HCT116 (cell line): ENCODE measurements around the gene TPGS1. TPM values are rescaled to one million over a fixed set of nuclear protein-coding genes. Genes with fewer than 3 reads are reported as not detected.

Experiments used
- ATAC-seq: fragments of 200-7000 bp; cut with Tn5 transposase; 2 replicates; pipeline ENCODE4 v1.9.1; 2020; ENCODE audit warnings: mild to moderate bottlenecking, moderate library complexity
- BruUV-seq: library from RNA; stranded (reverse); fragments of 400-500 nt; replicated peaks from 2 replicates; lab custom pipeline; 2021; lab: Mats Ljungman, UMichigan
- CTCF ChIA-PET: fragments of 300-600 bp; sonication (Branson Sonifier 250); formaldehyde crosslinking; loops from one replicate; lab custom pipeline; 2021; ENCODE audit warnings: antibody characterized with exemption; lab: Charles Lee
- POLR2A ChIA-PET: fragments of 300-600, 350-600 bp; sonication (Branson Sonifier 250); formaldehyde crosslinking; loops from one replicate; lab custom pipeline; 2021; ENCODE audit warnings: antibody characterized with exemption; lab: Charles Lee
- RAD21 ChIA-PET, 2 experiments: fragments of 300-600 bp; sonication (Branson Sonifier 250); formaldehyde crosslinking; loops; one replicate each; lab custom pipeline; 2023; ENCODE audit warnings: low total read pairs in 2 of 2; ENCODE audit not compliant: uncharacterized antibody in 2 of 2, unreplicated experiment in 2 of 2, low non-redundant PET in 1 of 2; lab: Charles Lee
- DNase-seq: peaks from one replicate; pipeline ENCODE4 v3.0.0-alpha.2; 2010; ENCODE audit warnings: low read depth, low spot score
- H2AFZ ChIP-seq: fragments of 200-600 bp; shearing (Covaris generic), sonication (generic); 2 replicates; pipeline ENCODE4 v1.6.1; 2017; ENCODE audit warnings: low read depth, mixed run types, mixed read lengths, antibody characterized with exemption, low read length; ENCODE audit not compliant: poor library complexity, severe bottlenecking
- H3K27ac ChIP-seq: 2 replicates; pipeline ENCODE4 v1.5.1; 2012; ENCODE audit warnings: low read depth, low read length
- H3K27me3 ChIP-seq: fragments of 200-600 bp; sonication (generic); 2 replicates; pipeline ENCODE4 v1.6.1; 2016; ENCODE audit warnings: mixed run types, low read length, mixed read lengths; ENCODE audit not compliant: insufficient read depth
- H3K36me3 ChIP-seq, 2 experiments: fragments of 200-500 bp in 1 of 2; fragments of 200-600 bp in 1 of 2; sonication (Bioruptor generic) in 1 of 2; sonication (generic) in 1 of 2; 2 replicates each; pipeline versions ENCODE4 v1.5.1 to v1.6.1; 2014 to 2016; ENCODE audit warnings: low read length in 2 of 2, inconsistent platforms in 1 of 2, mixed read lengths in 1 of 2, mixed run types in 1 of 2; ENCODE audit not compliant: insufficient read depth in 2 of 2, control insufficient read depth in 1 of 2
- H3K4me1 ChIP-seq, 2 experiments: fragments of 200-600 bp in 1 of 2; sonication (generic) in 1 of 2; 2 replicates each; pipeline versions ENCODE4 v1.5.1 to v1.6.1; 2012 to 2017; ENCODE audit warnings: low read length in 2 of 2, inconsistent platforms in 1 of 2, mild to moderate bottlenecking in 1 of 2, mixed read lengths in 1 of 2, mixed run types in 1 of 2, moderate library complexity in 1 of 2; ENCODE audit not compliant: insufficient read depth in 2 of 2, control insufficient read depth in 1 of 2
- H3K4me2 ChIP-seq: fragments of 200-600 bp; sonication (generic); 2 replicates; pipeline ENCODE4 v1.6.1; 2017; ENCODE audit warnings: mixed run types, low read length, mixed read lengths
- H3K4me3 ChIP-seq, 2 experiments: fragments of 200-600 bp in 1 of 2; sonication (generic) in 1 of 2; replicated peaks in 1 of 2; 2 replicates each; pipeline ENCODE4 v1.5.1; 2011 to 2016; ENCODE audit warnings: low read length in 2 of 2, control low read depth in 1 of 2, low read depth in 1 of 2, mild to moderate bottlenecking in 1 of 2, mixed read lengths in 1 of 2, mixed run types in 1 of 2
- H3K79me2 ChIP-seq: fragments of 200-600 bp; sonication (generic); 2 replicates; pipeline ENCODE4 v1.6.1; 2017; ENCODE audit warnings: mild to moderate bottlenecking, mixed run types, low read length, moderate library complexity, mixed read lengths; ENCODE audit not compliant: insufficient read depth
- H3K9ac ChIP-seq: fragments of 200-600 bp; sonication (generic); 2 replicates; pipeline ENCODE4 v1.6.1; 2016; ENCODE audit warnings: low read length, mixed read lengths
- H3K9me2 ChIP-seq: fragments of 200-600 bp; sonication (generic), shearing (Covaris generic); 2 replicates; pipeline ENCODE4 v1.6.1; 2017; ENCODE audit warnings: mixed run types, mild to moderate bottlenecking, moderate library complexity; ENCODE audit not compliant: insufficient read depth
- H3K9me3 ChIP-seq, 2 experiments: fragments of 200-500 bp in 1 of 2; fragments of 200-600 bp in 1 of 2; sonication (Bioruptor generic) in 1 of 2; sonication (generic) in 1 of 2; 2 replicates each; pipeline ENCODE4 v1.6.1; 2014 to 2017; ENCODE audit warnings: low read length in 2 of 2, mixed read lengths in 2 of 2, inconsistent platforms in 1 of 2, low read depth in 1 of 2, mild to moderate bottlenecking in 1 of 2, mixed run types in 1 of 2, moderate library complexity in 1 of 2; ENCODE audit not compliant: control insufficient read depth in 1 of 2, insufficient read depth in 1 of 2
- H4K20me1 ChIP-seq: fragments of 200-600 bp; sonication (generic), shearing (Covaris generic); 2 replicates; pipeline ENCODE4 v1.6.1; 2017; ENCODE audit warnings: mixed run types, mild to moderate bottlenecking, moderate library complexity; ENCODE audit not compliant: insufficient read depth
- ATF3 ChIP-seq: IDR thresholded peaks from 2 replicates; pipeline ENCODE4 v1.6.1; 2012
- EGR1 ChIP-seq: IDR thresholded peaks from 2 replicates; pipeline ENCODE4 v1.6.1; 2012; ENCODE audit warnings: low read depth
- EZH2 ChIP-seq: fragments of 200-600 bp; sonication (generic); IDR thresholded peaks from 2 replicates; pipeline ENCODE4 v1.6.1; 2017; ENCODE audit warnings: antibody characterized with exemption, mixed run types
- EZH2phosphoT487 ChIP-seq: fragments of 200-600 bp; IDR thresholded peaks from 2 replicates; pipeline ENCODE4 v1.6.1; 2018; ENCODE audit warnings: antibody characterized with exemption, borderline replicate concordance
- FOSL1 ChIP-seq: IDR thresholded peaks from 2 replicates; pipeline ENCODE4 v1.6.1; 2012; ENCODE audit warnings: low read depth
- JUND ChIP-seq: IDR thresholded peaks from 2 replicates; pipeline ENCODE4 v1.6.1; 2012
- MAX ChIP-seq: IDR thresholded peaks from 2 replicates; pipeline ENCODE4 v1.6.1; 2012
- POLR2AphosphoS5 ChIP-seq: IDR thresholded peaks from 2 replicates; pipeline ENCODE4 v1.6.1; 2011; ENCODE audit warnings: mild to moderate bottlenecking, low read depth, low read length, moderate library complexity
- REST ChIP-seq: IDR thresholded peaks from 2 replicates; pipeline ENCODE4 v1.6.1; 2012; ENCODE audit warnings: low read depth
- SIN3A ChIP-seq: IDR thresholded peaks from 2 replicates; pipeline ENCODE4 v1.6.1; 2012; ENCODE audit warnings: low read depth
- SP1 ChIP-seq: IDR thresholded peaks from 2 replicates; pipeline ENCODE4 v1.6.1; 2012; ENCODE audit warnings: low read depth
- YY1 ChIP-seq: IDR thresholded peaks from 2 replicates; pipeline ENCODE4 v1.6.1; 2011; ENCODE audit warnings: low read length, low read depth, moderate library complexity, mild to moderate bottlenecking; ENCODE audit not compliant: insufficient replicate concordance; ENCODE audit errors: extremely low read depth
- ZFX ChIP-seq: fragments of 450-650 bp; IDR thresholded peaks from 2 replicates; pipeline ENCODE4 v1.6.1; 2017
- intact Hi-C: fragments of 100-400 bp; cut with micrococcal nuclease; formaldehyde crosslinking; loops from 2 replicates; pipeline ENCODE4 v1.10.0; 2022
- total RNA-seq: library from RNA; stranded (reverse); gene quantifications from one replicate; pipeline ENCODE4 v1.2.1, GENCODE V29; 2021; ENCODE audit not compliant: unreplicated experiment

Gene TPGS1
- total RNA-seq, 1 experiment from 2014 or later, result 19.1 TPM

- H3K4me1 ChIP-seq, result peaks cover 15 to 27% of the 10 kb centered on the region in 2 experiments
- H3K36me3 ChIP-seq, result peaks cover 23 to 26% of the 10 kb centered on the region in 2 experiments; a peak in 3 of 4 replicates
- POLR2A ChIA-PET, result no interaction called here
These were observed 29.0 kb downstream of the TPGS1 start for GRCh38 chr19:536031-536880.

GRCh38 chr19:536881-537404, 29.6 kb downstream of the TPGS1 start:
- Histone ChIP-seq H3K4me1 (peaks cover 15 to 27% of the 10 kb centered on the region in 2 experiments), H4K20me1 (peaks cover 9% of the 10 kb centered on the region; the same call in 1 of the 2 replicates), H2AFZ (no peak overlapping the region), H3K79me2 (peaks cover 51% of the 10 kb centered on the region), H3K9ac (no peak overlapping the region), H3K27ac (no peak overlapping the region; the same call in 1 of the 2 replicates), H3K27me3 (no peaks in the 10 kb centered on the region), H3K36me3 (peaks cover 27% of the 10 kb centered on the region in 2 experiments; a peak in 3 of 4 replicates), H3K9me3 (no peaks in the 10 kb centered on the region), H3K9me2 (no peaks in the 10 kb centered on the region), H3K4me2 (no peak overlapping the region), H3K4me3 (no peak overlapping the region)
- ATAC-seq (no peak), DNase-seq (no peak)
- ChIA-PET CTCF (no interaction called here), RAD21 (no interaction called here), POLR2A (no interaction called here)
- intact Hi-C loops, result no loop called here
- no TSS peak for BruUV-seq
- no peak for TF ChIP-seq ZFX
- no peak for TF ChIP-seq EGR1
- TF ChIP-seq EZH2phosphoT487, result no peak
- TF ChIP-seq SP1, result no peak
- no peak for TF ChIP-seq MAX
- no peak for TF ChIP-seq FOSL1
- no peak for TF ChIP-seq JUND
- no peak for TF ChIP-seq EZH2
- TF ChIP-seq REST, result no peak
- no peak for TF ChIP-seq ATF3
- TF ChIP-seq YY1, result no peak

More at GRCh38 chr19:536031-536880, 29.0 kb downstream of the TPGS1 start:
- no peaks in the 10 kb centered on the region for H3K9me2 ChIP-seq
- H3K9ac ChIP-seq, result no peak overlapping the region
- no peak overlapping the region for H2AFZ ChIP-seq
- DNase-seq, result no peak
- H3K4me2 ChIP-seq, result no peak overlapping the region
- no peaks in the 10 kb centered on the region for H3K9me3 ChIP-seq
- H3K27ac ChIP-seq, result no peak overlapping the region; the same call in 1 of the 2 replicates
- TF ChIP-seq POLR2AphosphoS5 (no peak), SIN3A (no peak), ATF3 (no peak)
- TF ChIP-seq, all 23 proteins: peak for 0
- H3K79me2 ChIP-seq, result peaks cover 53% of the 10 kb centered on the region
- RAD21 ChIA-PET, result no interaction called here
- intact Hi-C loops, result no loop called here
- H4K20me1 ChIP-seq, result peaks cover 9% of the 10 kb centered on the region; the same call in 1 of the 2 replicates
- ATAC-seq, result no peak
- no peak overlapping the region for H3K4me3 ChIP-seq
- CTCF ChIA-PET, result no interaction called here
- BruUV-seq, result no TSS peak
- H3K27me3 ChIP-seq, result no peaks in the 10 kb centered on the region
